Fibroblast of skin of left biceps (primary cell): ENCODE results near the gene POLE2.
"Not testable (repeated sequence)": the region's sequence is repeated elsewhere in the genome, so short reads cannot be mapped to it uniquely, and the experiment has no call there.

ENCODE experiments used
- DNase-seq, 2 experiments: peaks; one replicate each; pipeline ENCODE4 v3.0.0-alpha.2; 2013; ENCODE audit warnings: low read depth in 2 of 2

The POLE2 gene, protein sequence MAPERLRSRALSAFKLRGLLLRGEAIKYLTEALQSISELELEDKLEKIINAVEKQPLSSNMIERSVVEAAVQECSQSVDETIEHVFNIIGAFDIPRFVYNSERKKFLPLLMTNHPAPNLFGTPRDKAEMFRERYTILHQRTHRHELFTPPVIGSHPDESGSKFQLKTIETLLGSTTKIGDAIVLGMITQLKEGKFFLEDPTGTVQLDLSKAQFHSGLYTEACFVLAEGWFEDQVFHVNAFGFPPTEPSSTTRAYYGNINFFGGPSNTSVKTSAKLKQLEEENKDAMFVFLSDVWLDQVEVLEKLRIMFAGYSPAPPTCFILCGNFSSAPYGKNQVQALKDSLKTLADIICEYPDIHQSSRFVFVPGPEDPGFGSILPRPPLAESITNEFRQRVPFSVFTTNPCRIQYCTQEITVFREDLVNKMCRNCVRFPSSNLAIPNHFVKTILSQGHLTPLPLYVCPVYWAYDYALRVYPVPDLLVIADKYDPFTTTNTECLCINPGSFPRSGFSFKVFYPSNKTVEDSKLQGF

DNA sequence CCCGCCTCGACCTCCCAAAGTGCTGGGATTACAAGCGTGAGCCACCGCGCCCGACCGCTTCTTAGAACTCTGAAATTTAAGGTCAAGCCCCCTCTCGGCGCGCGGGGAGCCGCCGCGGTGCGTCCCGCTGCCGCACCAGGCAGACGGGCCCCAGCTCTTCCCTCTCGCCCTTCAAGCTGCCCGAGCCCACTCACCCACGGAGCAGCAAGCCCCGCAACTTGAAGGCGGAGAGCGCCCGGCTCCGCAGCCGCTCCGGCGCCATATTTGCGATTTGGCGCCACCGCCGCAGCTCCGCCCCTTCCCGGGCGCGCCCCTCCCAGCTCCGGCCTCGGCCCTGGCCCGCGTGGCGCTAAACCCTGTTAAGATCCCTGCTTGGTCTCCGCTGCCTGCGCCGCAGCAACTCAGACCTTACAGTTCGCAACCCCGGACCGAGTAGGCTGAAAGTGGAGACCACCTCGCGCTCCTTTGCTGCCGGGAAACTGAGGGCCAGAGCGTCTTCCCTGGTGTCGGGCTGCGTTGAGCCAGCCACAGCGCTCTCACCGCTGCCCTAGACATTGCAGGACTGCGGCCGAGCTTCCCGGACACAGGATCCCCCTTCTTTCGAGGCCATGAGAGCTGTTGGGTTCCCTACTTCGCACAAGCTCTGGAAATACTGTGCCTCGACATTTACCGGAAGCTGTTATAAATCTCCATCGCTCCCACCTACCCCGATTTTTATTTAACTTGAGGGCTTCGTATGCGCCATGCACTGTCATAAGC lies at the start of gene POLE2:
Gene POLE2 (minus strand): TSS at position 273 of the 759 bp plus-strand sequence. CDS start 11 bp downstream, at position 262.
- peak; percentile 30 to 32 for DNase-seq

DNA sequence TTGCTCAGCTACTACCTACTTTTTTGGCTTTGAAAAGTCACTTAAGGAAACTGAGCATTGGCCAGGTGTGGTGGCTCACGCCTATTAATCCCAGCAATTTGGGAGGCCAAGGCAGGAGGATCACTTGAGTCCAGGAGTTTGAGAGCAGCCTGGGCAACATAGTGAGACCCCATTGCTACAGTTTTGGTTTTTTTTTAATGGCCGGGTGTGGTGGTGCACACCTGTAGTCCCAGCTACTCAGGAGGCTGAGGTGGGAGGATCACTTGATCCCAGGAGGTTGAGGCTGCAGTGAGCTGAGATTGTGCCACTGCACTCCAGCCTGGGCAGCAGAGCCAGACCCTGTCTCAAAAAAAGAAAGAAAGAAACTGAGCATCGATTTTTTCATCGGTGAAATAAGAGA lies 47.7 kb upstream of the POLE2 start:
- DNase-seq: not testable (repeated sequence)

DNA sequence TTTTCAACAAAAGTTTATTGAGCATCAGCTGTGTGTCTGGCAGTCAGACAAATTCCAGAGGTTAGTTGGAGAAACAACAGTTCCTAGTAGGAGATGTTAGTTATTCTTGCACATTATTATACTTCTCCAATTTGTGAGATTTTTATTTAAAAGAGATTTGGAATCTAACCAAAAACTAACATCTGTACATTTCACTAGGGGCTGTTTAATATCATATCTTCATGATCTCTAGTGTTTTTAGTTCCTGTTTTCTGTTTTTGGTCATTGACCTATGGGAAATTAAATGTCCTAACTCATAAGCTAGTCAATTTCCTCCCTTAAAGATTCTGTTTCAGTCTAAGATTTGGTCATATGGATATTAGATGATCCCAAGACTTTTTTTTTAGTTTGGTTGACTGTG lies 45.8 kb upstream of the POLE2 start:
- no peak for DNase-seq

DNA sequence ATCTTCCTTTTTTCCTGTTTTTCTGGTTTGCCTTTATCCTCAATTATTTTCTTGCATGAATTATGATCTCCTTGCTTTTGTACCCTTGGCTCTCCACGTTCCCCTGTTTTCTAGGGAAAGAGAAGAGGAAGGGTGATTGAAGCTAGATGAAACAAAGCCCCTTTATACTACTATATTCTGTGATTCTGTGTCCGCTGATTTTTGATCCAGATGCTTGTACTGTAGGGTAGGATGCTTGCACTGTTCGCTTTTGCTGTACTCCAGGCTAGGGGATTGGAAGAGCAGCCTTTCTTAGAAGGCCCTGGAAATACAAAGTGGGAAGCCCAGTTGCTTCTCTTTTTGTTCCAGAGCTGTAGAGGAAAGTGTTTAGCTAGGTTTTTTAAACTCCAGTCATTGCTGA lies 44.9 kb upstream of the POLE2 start:
- no peak for DNase-seq

DNA sequence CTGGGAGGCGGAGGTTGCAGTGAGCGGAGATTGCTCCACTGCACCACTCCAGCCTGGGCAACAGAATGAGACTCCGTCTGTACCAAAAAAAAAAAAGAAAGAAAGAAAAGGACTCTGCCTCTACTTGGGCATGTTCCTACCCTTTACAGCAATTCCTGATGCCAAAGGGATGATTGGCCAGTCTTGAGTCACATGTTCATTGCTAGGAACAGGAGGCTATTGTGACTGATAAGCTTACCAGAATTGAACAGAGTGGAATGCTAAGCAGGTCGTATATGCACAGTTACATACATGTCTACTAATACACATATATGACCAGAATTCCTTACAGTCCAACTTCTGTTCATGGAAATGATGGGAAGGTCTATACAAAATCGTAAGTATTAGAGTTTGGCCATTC lies 39.2 kb upstream of the POLE2 start:
- DNase-seq: no peak

DNA sequence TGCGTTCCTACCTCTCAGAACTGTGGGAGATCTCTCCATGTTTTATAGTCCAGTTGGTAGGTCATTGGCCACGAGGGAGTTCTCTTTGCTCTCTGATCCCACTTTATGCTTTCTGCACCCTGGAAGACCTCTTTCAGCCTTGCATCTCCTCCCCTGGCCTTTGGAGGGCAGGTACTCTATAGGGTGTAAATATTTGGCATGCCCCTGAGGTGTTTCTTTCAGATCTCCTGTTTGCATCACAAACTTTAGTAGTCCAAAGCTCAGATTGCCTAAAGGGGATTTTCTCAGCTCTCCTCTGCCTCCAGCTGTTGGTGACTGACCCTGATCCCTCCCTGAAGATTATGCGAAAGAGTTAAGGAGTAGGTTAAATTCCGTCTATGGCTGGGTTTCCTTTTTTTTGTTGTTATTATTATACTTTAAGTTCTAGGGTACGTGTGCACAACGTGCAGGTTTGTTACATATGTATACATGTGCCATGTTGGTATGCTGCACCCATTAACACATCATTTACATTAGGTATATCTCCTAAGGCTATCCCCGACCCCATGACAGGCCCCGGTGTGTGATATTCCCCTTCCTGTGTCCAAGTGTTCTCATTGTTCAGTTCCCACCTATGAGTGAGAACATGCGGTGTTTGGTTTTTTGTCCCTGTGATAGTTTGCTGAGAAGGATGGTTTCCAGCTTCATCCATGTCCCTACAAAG lies 33.9 kb upstream of the POLE2 start:
- not testable (repeated sequence) for DNase-seq

DNA sequence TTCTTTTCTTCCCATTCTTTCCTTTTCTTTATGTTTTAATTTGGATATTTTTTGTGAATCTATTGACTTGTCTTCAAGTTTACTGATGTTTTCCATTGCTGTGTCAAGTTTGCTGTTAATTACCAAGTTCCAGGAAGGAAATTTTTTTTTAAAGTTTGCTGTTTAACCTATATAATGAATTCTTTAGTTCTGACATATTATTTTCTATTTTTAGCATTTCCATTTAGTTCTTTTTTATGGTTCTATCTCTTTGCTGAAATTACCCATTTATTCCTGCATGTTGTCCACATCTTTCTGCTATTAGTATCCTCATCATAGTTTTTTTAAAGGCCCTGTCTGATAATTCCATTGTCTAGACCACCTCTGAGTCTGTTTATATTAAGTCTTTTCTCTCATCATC lies 32.7 kb upstream of the POLE2 start:
- no peak for DNase-seq

DNA sequence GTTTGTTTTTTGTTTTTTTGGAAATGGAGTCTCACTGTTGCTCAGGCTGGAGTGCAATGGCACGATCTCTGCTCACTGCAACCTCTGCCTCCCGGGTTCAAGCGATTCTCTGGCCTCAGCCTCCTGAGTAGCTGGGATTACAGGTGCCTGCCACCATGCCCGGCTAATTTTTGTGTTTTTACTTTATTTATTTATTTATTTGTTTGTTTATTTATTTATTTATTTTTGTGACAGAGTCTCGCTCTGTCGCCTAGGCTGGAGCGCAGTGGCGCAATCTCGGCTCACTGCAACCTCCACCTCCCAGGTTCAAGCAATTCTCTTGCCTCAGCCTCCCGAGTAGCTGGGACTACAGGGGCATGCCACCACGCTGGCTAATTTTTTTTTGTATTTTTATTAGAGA lies 23.0 kb upstream of the POLE2 start:
- not testable (repeated sequence) for DNase-seq

DNA sequence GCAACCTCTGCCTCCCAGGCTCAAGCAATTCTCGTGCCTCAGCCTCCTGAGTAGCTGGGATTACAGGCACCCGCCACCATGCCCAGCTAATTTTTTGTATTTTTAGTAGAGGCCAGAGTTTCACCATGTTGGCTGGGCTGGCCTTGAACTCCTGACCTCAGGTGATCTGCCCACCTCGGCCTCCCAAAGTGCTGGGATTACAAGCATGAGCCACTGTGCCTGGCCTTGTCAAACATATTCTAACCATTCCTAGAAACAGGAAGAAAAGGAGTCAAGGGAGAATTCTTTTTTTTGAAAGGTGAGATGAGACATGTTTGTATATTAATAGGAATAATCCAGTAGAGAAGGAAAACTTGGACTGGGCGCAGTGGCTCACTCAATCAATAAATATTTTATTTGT lies 16.5 kb upstream of the POLE2 start:
- not testable (repeated sequence) for DNase-seq

DNA sequence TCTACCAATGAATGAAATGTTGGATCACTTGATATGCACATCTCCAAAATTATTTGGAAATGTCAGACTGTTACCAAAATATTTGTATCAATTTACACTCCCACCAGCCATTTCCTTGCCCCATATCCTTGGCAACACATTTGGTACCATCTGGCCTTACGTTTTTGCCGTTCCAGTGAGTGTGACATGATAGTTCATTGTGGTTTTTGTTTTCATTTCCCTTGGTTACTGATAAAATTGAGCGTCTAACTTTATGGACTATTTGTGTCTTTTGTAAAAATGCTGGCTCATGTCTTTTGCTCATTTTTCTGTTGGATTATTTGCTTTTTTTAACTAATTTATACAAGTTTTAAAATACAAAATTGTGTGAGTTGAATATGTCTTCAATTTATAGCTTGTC lies 16.0 kb upstream of the POLE2 start:
- no peak for DNase-seq

DNA sequence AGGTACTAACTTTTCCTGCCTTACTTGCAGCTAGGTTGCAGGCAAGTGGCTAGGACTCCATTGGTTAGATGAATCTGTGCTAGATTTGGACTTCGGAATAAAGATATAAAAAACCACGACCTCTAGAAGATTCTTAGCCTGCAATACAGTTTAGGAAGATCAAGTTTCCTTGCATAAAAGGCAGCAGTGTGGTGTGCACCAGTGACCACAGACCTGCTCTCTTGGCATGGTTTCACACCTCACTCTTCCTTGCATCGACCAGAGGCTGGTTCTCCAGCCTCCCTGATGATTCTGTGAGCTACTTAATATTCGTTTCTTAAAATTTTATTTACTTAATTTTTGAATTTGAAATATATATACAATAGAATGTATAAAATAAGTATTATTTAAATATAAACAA lies 14.7 kb upstream of the POLE2 start:
- DNase-seq: no peak

DNA sequence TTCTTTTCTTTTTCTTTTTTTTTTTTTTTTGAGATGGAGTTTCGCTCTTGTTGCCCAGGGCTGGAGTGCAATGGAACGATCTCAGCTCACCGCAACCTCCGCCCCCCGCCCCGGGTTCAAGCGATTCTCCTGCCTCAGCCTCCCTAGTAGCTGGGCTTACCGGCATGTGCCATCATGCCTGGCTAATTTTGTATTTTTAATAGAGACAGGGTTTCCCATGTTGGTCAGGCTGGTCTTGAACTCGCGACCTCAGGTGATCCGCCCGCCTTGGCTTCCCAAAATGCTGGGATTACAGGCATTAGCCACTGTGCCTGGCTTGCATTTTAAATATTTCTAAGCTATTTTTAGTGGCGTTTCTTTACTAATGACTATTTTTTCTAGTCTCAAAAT lies 5.7 kb upstream of the POLE2 start:
- not testable (repeated sequence) for DNase-seq

DNA sequence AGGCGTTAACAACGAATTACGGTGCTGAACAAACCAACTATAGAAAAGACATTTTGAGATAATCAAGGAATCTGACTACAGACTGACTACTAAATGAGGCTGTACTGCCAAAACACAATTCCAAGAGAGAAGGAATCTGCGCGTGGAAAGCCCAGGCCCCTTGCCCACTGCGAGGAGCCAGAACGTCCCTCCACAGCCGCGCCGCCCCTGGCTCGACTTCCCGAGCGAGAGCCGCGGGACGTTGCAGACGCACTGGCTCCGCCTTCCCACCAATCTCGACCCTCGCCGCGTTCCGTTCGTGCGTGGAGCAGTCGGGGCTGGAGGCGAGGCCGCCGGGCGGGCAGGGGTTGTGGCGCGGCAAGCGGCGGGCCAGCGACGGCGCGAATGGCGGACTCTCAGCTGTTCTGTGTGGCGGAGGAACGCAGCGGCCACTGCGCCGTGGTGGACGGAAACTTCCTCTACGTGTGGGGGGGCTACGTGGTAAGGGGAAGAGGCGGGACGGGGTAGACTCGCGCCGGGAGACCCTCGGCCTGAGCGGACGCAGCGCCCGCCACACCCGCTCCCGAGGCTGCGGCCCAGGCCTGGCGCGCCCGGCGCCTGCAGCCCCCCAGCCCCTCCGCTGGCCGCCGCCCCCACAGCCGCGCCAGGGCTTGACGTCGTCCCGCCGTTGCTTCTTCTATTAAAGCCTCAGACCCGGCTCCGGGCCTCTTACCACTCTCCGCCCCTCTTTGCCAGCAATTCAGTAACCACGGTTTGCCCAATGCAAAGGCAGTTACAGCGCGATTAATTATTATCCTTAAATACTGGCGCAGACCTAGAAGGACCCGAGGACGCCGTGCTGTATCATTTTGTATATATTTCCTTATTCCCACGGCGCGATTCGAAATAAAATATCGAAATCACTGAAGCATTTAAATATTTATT lies 5.1 kb upstream of the POLE2 start, which contains the start of gene KLHDC1:
Gene KLHDC1 (plus strand): TSS at position 310 of the 924 bp plus-strand sequence. CDS start 75 bp downstream, at position 385.
- peak; percentile 34 to 50 for DNase-seq

DNA sequence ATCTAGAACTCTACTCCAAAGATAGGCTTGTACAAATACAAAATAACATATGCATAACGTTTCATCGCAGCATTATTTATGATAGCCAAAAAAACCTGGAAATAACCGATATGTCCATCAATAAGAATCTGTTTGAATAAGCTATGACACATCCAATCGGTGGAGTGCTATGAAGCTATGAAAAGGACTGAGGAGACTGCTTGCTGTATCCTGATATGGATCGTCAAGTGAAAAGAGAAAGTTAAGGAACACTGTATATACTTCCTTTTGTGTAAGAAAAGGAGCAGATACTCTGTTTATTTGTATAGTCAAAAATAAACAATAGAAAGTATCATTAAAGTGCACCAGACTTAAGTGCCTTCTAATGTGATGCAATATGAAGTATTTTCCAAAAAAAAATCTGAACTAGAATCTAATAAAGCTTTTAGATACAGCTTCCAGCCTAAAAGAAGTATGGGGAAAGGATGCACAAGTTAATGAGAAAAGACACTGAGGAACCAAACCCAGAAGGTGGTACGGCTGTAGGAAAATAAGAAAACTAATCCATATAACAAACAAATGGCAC lies 4.3 kb upstream of the POLE2 start:
- DNase-seq: no peak

DNA sequence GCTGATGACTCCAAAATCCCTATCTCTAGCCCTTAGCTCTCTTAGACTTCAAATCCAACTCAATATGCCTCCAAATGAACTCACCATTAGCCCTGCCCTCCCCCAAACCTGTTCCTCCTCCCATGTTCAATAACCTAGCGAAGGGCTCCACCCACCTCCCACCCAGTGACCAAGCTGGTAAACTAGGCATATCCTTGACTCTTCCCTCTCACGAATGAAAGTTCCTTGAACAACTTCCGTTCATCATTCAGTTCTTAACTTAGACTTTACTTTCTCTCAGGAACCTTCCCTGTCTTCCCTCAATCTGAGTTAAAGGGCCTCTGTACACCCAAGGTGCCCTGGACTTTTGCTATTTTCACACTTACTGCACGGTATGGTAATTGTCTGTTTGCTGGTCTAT lies 3.0 kb upstream of the POLE2 start:
- no peak for DNase-seq

DNA sequence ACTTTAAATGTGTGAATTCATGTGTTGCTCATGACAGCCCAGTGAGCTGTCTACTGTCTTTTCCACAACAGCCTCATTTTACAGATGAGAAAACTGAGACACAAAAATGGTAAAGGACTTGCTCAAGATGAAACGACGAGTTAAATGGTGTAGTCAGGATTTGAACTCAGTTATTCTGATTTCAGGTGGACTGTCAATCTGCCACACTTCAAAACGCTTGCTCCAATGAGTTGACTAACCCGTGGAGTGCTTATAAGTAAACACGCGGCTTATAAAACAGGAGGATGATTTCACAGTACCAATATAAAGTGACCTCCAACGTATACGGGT lies 652 bp upstream of the POLE2 start:
- DNase-seq: no peak

DNA sequence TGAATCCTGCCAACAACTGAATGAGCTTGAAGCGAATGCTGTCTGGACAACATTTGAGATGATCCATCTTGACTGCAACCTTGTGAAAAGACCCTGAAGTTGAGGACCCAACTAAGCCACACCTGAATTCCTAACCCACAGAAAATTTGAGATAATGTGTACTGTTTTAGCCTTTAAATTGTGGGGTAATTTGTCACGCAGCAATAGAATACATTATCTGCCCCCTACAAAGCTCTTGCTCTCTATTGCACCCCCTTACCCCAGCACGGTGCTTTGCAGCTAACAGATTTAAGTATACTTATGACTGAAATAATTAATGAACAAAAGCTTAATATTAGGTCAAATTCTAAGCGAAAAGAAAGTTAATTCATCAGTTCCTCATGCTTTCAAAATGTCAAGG lies 1.6 kb downstream of the POLE2 start:
- no peak for DNase-seq

DNA sequence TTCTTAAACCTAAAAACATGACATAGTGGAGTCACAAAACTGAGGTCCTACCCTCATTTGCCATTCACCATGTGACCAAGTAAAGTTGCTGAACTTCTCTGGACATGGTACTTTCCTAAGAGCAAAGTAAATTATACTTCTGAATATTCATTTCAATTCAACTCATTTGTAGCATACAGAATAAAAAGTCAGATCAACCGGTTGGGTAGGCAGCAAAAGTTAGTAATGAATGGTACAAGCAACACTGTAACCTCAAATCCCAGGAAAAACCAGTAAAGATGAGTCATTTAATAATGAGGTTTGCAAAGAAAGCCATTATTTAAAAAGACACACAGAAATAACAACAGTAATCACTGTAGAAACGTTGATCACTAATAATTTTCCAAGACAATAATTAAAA lies 8.7 kb downstream of the POLE2 start:
- DNase-seq: no peak

DNA sequence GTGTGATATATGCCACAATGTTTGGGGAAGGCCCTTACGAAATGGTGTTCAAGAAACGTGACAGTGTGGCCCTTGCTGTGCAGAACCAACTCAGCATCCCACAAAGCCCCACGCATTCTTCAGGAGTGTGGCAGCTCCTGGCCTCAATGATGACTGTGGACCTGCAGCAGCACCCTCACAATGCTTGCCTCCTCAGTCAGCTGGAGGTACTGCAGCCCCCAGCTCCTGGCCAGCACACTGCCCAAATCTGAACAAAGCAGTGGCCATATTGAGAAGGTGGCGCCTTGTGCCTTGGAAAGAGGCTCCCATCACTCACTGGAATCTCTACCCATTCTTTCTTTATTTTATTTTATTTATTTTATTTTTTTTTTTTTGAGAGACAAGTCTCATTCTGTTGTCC lies 10.4 kb downstream of the POLE2 start:
- no peak for DNase-seq

DNA sequence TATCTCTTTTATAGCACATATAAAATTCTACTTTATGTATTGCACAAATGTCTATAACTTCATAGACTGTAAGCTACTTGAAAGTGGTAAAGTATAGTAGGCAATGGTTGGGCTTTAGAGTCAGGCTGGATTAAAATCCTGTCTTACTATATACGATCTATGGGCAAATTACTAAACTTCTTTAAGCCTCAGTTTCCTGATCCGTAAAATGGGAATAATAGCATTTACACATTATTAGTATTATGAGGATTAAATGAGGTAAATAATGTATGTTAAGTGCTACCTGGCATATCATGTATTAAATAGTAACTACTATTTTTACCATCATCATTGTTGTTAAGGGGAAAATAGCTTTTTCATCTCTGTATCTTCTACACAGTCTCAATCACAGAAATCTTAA lies 14.4 kb downstream of the POLE2 start:
- no peak for DNase-seq

DNA sequence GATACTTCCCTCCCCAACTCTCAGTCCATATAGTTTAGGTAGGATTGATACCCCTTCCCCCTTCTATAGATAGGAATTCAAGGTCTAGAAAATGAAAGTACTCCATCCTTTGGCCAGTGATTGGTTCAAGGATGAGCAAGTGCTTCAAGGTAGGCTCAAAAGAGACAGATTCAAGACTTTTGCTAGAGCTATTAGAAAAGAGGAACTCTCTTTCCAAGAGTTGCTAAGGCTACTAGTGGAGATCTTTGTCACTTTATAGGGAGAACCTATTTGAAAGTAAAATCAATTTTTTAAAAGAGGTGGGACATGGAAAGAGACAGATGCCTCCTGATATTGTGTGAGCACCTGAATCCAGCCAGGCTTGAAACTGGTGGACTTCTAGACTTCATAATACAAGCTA lies 17.5 kb downstream of the POLE2 start:
- no peak for DNase-seq
